Muscle of back (tissue), 13 donors: ENCODE results near the gene PRIMPOL. TPM values are rescaled to one million over a fixed set of nuclear protein-coding genes. Genes with fewer than 3 reads are reported as not detected.
"Not testable (repeated sequence)": the region's sequence is repeated elsewhere in the genome, so short reads cannot be mapped to it uniquely, and the experiment has no call there.

Experiments
- DNase-seq, 3 donors: peaks; one replicate each; pipeline versions ENCODE4 v3.0.0 to v3.0.0-alpha.2; 2013
- long read RNA-seq, 9 donors: transcript quantifications; one replicate each; lab custom pipeline, GENCODE V29; 2026
- polyA plus RNA-seq, 10 donors: library from polyadenylated mRNA; unstranded; fragments of 120-200 nt; gene quantifications; one replicate each; pipeline ENCODE4 v1.2.1, GENCODE V29; 2013; ENCODE audit not compliant: insufficient read length in 10 of 10

Gene PRIMPOL, protein sequence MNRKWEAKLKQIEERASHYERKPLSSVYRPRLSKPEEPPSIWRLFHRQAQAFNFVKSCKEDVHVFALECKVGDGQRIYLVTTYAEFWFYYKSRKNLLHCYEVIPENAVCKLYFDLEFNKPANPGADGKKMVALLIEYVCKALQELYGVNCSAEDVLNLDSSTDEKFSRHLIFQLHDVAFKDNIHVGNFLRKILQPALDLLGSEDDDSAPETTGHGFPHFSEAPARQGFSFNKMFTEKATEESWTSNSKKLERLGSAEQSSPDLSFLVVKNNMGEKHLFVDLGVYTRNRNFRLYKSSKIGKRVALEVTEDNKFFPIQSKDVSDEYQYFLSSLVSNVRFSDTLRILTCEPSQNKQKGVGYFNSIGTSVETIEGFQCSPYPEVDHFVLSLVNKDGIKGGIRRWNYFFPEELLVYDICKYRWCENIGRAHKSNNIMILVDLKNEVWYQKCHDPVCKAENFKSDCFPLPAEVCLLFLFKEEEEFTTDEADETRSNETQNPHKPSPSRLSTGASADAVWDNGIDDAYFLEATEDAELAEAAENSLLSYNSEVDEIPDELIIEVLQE
- polyA plus RNA-seq: 10 to 100 TPM; 19.7 to 46.4 (median 26.8) TPM
- long read RNA-seq, donor 1, partial matches to known transcripts: 0 of 6 reads
- long read RNA-seq, donor 1, other reads (novel, unspliced or antisense): 0 of 6 reads
- long read RNA-seq, donor 2, partial matches to known transcripts: 0 of 5 reads
- long read RNA-seq, donor 2, other reads (novel, unspliced or antisense): 0 of 5 reads
- long read RNA-seq, donor 3: 0 reads
- long read RNA-seq, donor 4, partial matches to known transcripts: 0 of 1 reads
- long read RNA-seq, donor 4, other reads (novel, unspliced or antisense): 0 of 1 reads
- long read RNA-seq, donor 5, partial matches to known transcripts: 0 of 5 reads
- long read RNA-seq, donor 5, other reads (novel, unspliced or antisense): 0 of 5 reads
- long read RNA-seq, donor 6, partial matches to known transcripts: 0 of 6 reads
- long read RNA-seq, donor 6, other reads (novel, unspliced or antisense): 0 of 6 reads
- long read RNA-seq, donor 7, partial matches to known transcripts: 0 of 6 reads
- long read RNA-seq, donor 7, other reads (novel, unspliced or antisense): 0 of 6 reads
- long read RNA-seq, donor 8, partial matches to known transcripts: 0 of 4 reads
- long read RNA-seq, donor 8, other reads (novel, unspliced or antisense): 0 of 4 reads
- long read RNA-seq, donor 9, partial matches to known transcripts: 0 of 1 reads
- long read RNA-seq, donor 9, other reads (novel, unspliced or antisense): 0 of 1 reads

DNA sequence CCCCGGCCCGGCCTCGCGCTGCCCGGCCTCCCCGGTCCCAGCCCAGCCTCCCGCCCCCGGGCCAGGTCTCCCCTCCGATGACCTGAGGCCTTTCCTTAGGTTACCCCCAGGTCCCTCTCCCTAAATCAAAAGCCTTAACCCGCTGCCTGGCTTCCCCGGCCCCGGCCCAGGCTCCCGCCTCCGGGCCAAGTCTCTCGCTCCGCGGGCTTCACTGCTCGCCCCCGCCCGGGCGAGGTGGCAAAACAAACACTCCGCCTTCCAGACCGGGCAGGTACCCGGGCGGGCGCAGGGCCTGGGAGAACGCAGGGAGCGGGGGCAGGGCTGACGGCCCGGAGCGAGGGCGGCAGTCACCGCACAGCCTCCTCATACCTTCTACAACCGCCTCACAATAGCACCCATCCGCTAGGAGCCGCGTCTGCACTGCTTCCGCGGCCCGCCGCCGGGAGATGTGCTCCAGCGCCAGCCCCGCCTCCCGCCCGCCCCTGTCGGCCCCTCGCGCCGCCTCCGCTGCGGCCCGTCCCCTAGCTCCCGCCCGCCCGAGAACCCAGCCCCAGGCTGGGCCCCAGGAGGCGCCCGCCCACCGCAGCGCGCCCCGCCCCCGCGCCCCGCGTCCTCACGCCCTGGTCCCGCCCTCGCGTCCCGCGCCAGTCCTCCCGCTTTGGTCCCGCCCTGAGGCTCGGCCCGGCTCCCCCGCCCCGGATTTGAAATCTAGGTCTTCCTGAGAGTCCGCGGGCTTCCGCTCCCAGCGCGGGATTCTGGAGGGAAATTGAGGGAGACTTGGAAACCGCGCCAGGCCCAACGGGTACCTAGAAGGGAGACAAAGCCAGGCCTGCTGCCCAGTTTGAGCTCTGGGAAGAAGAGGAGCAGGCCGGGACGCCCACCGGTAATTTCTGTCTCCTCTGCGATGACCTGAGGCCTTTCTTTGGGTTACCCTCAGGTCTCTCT lies at the start of gene PRIMPOL, which contains the start of gene CASP3:
TSS of gene PRIMPOL (plus strand) at position 713 of the 945 bp plus-strand sequence. CDS start 7,403 bp downstream, outside the sequence.
TSS of gene CASP3 (minus strand) at position 422 of the 945 bp plus-strand sequence. CDS start 10,994 bp downstream, outside the sequence.
- DNase-seq: peak; percentile 98 to 99 (median 98)

DNA sequence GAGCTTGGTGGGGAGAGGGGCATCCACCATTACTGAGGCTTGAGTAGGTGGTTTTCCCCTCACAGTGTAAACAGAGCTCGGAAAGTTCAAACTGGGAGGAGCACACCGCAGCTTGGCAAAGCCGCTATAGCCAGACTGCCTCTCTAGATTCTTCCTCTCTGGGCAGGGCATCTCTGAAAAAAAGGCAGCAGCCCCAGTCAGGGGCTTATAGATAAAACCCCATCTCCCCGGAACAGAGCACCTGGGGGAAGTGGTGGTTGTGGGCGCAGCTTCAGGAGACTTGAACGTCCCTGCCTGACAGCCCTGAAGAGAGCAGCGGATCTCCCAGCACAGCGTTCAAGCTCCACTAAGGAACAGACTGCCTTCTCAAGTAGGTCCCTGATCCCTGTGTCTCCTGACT lies 48.6 kb upstream of the PRIMPOL start:
- DNase-seq: not testable (repeated sequence)

DNA sequence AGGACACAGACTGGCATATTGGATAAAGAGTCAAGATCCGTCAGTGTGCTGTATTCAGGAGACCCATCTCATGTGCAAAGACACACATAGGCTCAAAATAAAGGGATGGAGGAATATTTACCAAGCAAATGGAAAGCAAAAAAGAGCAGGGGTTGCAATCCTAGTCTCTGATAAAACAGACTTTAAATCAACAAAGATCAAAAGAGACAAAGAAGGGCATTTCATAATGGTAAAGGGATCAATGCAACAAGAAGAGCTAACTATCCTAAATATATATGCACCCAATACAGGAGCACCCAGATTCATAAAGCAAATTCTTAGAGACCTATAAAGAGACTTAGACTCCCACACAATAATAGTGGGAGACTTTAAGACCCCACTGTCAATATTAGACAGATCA lies 46.7 kb upstream of the PRIMPOL start:
- not testable (repeated sequence) for DNase-seq

DNA sequence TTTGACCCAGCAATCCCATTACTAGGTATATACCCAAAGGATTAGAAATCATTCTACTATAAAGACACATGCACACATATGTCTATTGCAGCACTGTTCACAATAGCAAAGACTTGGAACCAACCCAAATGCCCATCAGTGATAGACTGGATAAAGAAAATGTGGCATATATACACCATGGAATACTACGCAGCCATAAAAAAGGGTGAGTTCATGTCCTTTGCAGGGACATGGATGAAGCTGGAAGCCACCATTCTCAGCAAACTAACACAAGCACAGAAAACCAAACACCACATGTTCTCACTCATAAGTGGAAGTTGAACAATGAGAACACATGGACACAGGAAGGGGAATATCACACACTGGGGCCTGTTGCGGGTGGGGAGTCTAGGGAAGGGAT lies 42.1 kb upstream of the PRIMPOL start:
- DNase-seq: not testable (repeated sequence)

DNA sequence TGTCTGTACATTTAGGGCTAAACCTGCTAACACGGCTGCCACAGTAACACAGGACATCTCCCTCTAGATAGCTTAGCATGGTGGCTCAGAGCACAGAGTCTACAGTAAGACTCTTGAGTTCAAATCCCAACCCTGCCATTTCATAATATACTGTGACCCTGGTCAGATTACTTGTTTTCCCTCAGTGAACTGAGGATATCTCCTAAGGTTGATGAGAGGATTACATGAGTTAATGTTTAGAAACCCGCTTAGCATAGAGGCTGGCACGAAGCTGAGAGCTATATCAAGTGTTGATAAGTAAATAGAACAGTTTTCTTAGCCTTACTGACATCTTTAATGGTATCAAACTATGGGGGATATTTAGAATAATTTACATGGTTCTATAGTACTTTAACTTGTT lies 37.5 kb upstream of the PRIMPOL start:
- no peak for DNase-seq

DNA sequence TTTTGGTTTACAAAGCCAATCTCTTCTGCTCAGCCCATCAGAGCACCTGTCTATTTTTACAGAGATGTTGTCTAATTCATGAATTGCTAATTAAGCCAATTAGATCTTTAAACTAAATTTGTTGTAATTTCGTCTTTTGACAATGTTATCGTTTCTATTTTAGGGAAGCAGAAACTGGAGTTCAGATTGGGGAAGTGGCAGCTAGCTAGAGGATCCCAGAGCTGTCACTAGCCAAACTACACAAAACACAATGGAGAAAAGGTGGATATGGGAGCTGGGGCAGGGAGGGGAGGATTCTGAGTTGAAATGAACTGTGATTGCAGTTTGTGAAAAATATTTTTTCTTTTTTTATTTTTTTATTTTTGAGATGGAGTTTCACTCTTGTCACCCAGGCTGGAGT lies 36.1 kb upstream of the PRIMPOL start:
- DNase-seq: no peak

DNA sequence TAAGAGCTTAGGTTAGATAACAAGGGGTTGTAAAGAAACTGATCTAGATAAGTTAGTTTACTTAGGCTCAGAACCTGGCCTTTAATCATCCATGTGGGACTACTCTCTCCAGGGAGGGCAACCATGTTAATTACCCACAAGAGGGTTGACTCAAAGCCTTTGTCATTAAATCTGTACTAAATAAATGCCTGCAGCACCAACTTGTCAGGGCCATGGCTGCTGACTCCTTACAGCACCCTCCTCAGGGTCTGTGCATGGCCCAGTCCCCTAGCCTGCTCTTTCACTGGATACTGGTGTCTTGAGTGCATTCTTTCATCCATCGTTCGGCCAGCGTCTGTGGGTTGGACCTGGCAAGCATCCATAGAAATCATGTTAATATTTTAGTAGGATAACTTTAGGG lies 35.0 kb upstream of the PRIMPOL start:
- DNase-seq: no peak

DNA sequence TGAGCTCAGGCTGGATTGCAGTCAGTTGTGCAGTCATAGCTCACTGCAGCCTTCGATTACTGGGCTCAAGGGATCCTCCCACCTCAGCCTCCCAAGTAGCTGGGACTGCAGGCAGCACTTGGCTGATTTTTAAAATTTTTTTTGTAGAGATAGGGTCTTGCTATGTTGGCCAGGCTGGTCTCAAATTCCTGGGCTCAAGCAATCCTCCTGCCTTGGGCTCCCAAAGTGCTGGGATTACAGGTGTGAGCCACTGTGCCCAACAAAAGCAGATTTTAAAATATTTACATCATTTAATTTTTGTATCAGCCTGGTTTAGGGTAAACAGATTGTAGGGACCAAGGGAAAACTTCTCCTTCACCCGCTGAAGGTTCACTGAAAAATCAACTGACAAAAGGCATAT lies 33.4 kb upstream of the PRIMPOL start:
- DNase-seq: not testable (repeated sequence)

DNA sequence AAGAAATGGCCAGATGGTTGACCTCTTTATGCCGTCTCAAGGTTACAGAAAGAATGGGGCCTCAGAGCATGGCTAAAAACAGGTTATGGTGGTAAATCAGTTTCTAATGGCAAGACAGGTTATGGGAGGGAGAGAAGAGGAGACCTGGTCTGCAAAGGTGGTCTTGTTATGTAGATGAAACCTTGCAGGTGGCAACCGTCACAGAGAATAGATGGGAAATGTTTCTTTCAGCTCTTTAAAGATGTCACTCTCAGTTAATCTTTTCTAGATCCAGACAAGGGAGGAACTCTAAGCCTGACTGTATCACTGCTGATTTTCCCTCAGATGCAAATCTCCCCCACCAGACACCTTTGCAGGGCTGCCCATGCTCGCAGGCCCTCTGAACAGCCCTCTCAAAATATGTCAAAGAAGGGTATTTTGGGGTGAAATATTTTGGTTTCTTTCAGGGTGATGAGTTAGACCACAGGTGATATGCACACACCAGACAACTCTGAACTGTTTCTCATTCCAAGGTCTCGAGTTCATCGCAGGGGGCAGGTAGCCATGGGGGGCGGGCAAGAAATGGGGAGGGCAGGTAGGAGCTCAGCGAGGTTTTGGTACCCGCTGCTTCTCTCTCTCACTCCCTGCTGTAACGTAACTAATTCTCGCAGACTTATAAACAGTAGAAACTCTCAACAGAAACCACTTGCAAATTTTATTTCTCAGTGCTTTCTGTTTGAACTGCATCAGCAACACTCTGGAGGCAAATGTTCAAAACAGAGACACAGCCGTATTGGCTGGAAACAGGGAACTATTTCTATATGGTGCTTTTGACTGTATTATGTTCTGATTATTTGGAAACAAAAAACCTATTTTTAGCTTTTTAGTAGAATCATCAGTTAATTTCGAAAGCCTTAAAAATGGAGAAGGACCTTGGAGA lies 32.6 kb upstream of the PRIMPOL start:
- DNase-seq: no peak

DNA sequence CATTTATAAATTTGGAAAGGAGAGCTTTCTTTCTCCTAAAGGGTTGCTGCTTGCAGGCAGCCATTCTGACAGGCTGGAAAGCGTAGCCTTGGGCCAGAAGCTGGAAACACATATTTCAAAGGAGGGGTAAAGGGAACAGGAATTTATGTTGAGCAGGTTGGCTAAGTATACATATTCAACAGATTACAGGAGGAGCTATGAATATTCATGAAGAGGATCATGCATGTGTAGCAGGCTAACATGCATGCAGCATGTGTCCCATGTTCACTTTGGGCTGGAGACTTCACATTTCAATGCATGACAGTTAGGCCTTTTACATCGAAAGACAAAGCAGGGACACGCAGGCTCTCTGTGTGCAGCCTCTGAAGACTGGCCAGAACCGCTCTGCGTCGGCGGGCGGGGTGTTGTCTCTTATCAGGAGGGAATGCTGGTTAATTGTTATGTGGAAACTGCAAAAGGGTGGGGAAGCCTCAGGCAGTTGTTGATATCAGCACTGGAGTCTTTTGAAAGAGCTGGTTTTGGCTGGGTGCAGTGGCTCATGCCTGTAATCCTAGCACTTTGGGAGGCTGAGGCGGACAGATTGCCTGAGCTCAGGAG lies 31.8 kb upstream of the PRIMPOL start:
- DNase-seq: peak in 1 of 3 donors; percentile 5

DNA sequence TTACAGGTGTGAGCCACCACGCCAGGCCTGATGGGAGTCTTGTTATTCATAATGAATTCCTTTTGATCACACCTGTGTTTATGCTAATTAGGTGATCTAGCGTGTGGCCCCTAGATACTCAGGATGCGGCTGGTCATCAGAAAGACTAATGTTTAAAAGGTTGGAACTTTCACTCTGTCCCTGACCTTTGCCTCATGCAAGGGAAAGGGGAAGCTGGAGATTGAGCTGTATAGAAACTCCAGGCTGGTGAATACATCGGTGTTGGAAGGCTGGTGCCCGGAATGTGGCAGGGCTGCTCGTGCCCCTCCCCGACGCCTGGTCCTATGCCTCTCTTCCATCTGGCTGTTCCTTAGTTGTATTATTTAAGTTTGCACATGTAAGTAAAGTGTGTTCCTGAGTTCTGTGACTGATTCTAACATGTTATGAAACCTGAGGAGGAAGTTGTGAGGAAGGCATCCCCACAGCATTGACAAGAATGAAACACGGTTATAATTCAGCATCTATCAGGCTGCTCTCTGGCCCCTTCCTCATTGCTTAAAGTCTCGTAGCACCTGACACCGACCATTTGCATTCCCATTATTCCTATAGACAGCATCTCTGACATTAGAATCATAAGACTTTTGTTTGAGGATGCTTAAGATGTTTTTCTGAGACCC lies 29.2 kb upstream of the PRIMPOL start:
- DNase-seq: no peak

DNA sequence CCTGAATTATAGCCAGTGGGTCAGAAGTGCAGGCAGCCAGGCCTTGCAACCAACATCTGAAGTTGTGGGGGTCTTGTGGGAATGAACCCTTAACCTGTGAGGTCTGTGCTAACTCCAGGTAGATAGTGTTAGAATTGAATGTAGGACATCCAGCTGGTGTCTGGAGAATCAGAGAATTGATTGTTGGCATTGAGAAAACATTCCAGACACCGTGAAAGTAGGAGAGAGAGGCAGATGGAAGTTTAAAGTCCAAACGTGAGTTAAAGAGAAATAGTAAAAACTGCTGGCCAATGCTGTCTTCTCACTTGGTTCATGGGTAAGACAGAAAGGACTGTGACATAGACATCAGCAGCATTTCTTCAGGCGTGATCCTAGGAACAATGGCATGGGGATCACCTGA lies 28.0 kb upstream of the PRIMPOL start:
- no peak for DNase-seq

DNA sequence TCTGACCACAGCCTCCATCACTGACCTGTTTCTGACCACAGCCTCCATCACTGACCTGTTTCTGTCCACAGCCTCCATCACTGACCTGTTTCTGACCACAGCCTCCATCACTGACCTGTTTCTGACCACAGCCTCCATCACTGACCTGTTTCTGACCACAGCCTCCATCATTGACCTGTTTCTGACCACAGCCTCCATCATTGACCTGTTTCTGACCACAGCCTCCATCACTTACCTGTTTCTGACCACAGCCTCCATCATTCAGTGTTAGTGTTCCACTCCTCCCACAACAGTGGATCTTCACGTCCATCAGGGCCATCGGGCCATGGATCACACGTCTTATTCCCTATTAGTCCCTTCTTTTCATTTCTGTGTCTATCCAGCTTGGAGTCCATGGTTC lies 25.0 kb upstream of the PRIMPOL start:
- not testable (repeated sequence) for DNase-seq

DNA sequence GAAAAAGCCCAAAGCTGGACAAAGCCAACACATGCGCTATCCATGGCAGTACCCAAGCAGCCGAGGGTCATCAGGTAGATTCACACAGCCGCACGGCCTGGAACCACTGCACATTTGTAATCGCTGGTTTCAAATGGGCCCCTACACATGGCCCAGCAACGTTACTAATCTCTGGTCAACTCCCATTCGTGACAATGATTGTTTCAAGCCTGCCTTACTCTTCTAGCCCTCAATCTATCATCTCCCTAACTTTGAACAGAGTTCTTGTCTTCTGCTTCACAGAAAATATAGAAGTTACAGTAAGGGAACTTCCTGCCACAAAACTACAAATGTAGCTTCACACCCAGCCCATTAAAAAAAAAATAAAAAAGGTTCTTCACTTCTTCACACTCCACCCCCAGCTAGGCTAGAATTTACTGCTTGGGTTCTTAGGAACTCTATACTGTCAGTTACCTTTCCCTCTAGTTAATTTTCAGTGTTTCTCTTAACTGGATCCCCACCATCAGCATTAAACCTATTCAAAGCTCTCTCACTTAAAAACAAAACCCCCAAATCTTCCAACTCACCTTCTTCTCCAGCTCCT lies 24.5 kb upstream of the PRIMPOL start:
- DNase-seq: no peak

DNA sequence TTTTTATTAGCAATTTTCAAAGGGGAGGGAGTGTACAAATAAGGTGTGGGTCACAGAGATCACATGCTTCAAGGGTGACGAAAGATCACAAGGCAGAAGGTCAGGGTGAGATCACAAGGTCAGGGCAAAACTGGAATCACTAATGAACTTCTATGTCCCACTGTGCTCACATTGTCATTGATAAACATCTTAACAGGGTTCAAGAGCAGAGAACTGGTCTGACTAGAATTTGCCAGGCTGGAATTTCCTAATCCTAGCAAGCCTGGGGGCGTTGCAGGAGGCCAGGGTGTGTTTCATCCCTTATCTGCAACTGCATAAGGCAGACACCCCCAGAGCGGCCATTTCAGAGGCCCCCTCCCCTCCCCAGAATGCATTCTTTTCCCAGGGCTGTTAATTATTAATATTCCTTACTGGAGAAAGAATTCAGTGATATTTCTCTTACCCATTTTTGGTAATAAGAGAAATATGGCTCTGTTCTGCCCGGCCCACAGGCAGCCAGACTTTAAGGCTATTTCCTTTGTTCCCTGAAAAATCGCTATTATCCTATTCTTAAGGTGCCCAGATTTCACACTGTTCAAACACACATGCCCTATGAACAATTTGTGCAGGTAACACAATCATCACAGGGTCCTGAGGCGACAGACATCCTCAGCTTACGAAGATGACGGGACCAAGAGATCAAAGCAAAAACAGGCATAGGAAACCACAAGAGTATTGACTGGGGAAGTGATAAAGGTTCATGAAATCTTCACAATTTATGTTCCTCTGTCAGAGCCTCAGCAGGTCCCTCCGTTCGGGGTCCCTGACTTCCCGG lies 23.5 kb upstream of the PRIMPOL start:
- not testable (repeated sequence) for DNase-seq

DNA sequence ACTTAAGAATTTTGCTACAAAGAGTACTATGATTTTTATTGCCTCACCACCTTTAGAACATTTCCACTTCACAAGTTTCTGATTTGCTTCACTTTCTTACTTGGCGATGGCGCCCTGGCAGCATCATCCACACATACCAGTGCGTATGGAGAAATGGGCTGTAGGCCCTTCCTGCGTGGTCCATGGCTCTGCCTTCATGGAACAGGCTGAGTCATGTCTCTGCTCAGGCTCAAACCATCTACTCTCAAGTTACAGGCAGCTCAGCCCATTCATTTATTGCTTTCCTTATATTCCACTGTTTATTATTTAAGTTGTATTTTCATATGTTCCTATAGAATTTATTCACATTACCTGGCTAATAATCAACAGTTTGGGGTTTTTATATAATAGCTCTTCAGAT lies 21.4 kb upstream of the PRIMPOL start:
- no peak for DNase-seq

DNA sequence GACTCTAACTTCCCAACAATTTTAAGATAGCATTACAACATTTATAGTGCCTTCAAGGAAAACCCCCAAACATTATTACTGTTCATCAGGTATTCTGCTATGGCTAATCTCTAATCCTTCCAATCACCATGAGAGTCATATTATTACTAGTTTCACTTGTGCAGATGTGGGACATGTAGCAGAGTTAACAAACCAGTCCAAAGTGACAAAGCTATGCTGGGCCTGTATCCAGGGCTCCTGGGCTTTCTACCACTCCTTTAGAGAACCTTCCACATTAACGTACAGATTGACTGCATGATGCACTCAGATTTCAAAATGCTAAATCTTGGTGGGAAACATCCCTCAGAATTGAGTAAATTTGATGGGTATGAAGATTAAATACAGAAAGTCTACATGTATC lies 16.7 kb upstream of the PRIMPOL start:
- DNase-seq: no peak
